HG03103 (cell line): ENCODE measurements around the gene PTF1A.

Experiments used
- ATAC-seq: cut with Tn5 transposase; IDR thresholded peaks from one replicate; pipeline ENCODE4 v1.9.1; 2021; ENCODE audit warnings: low read depth; ENCODE audit not compliant: unreplicated experiment

The PTF1A gene

DNA sequence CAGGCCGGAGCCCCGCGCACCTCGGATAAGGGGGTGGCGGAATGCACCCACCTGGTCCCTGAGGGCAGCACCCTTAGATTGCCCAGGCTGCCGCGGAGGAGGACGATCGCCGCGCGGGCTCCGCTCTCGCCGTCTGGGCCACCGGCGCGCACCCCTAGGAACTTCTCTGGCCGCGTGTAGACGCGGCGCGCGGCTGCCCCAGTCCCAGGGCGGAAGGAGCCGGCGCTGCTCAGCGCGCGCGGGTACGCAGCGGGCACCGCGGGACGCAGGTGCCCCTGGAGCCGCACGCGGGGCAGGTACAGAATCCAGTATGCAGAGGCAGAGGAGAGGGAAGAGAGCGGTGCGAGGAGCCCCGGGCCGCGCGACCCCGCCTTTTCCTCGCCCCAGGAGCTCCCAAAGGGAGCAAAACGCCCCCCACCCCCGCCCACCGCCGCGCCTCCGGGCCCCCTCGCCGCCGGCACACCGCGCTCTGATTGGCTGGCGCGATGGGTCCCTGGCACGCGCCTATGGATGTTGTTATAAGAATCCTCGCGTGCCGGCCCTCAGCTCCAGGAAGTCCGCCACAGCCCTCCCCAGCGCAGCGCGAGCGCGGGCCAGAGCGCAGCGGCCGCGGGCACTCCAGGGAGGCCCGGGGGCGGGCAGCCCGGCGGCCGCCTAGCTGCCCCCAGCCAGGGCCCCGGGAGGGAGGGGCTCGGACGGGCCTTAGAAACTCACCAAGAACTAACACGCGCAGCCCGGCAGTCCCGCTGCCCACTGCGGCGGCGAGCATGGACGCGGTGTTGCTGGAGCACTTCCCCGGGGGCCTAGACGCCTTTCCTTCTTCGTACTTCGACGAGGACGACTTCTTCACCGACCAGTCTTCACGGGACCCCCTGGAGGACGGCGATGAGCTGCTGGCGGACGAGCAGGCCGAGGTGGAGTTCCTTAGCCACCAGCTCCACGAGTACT is at the start of gene PTF1A:
Gene PTF1A, plus strand, starts transcription at position 549 of the 948 bp plus-strand sequence. Its CDS starts 219 bp downstream, at position 768.
- ATAC-seq: no peak

- ATAC-seq: no peak
Observed at GRCh38 chr10:23146258-23146657, 45.9 kb upstream of the PTF1A start.

DNA sequence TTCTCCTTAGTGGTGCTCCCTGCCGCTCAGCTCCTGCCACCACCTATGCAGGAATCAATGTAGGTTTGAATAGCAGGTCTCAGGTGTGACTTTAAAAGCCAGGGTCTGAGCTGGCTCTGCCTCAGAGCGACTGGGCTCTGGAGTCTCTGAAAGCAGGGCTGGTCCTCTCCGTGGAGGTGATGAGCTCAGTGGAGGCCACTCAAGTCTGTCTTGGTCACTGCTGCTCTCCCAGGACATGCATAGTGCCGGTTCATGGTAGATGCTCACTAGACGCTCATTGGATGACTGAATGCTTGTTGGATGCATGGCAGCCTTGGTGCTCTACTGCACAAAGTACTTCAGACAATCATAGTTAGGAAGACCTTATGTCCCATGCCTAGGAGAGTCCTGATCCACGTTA is 45.1 kb upstream of the PTF1A start:
- ATAC-seq: no peak

DNA sequence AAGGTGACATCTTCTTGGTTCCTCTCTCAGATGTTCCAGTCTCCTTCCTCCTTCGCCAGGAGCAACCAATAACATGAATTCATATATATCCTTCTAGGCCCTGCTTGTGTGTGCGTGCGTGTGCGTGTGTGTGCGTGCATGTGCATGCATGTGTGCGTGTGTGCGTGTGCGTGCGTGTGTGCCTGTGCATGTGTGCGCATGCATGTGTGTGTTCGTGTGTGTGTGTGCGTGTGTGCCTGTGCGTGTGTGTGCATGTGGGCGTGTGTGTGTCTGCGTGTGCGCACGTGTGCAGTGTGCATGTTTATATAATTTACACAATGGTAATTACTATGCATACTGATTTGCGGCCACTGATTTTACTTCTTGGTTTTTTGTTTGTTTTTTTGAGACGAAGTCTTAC is 43.9 kb upstream of the PTF1A start:
- no peak for ATAC-seq

- no peak for ATAC-seq
Observed at GRCh38 chr10:23150091-23150490, 42.0 kb upstream of the PTF1A start.

DNA sequence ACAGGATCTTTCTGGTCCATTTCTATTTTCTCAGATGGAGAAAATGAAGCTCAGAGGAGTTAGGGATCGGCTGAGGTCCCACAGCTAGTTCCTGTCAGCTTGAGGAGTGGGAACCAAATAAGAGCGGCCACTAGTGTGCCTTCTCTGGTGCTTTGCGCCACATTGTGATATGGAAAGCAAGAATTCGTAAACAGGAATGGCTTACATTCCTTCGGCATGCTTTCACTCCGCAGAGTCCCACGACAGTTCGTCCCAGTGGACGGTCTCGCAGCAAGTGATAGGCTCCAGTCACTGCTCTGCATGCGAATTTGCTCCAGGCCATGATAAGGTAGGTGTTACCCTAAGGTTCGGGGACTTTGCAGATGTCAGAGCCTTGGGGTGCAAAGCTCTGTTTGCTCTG is 41.5 kb upstream of the PTF1A start:
- ATAC-seq: no peak

- no peak for ATAC-seq
Observed at GRCh38 chr10:23151071-23151470, 41.0 kb upstream of the PTF1A start.

DNA sequence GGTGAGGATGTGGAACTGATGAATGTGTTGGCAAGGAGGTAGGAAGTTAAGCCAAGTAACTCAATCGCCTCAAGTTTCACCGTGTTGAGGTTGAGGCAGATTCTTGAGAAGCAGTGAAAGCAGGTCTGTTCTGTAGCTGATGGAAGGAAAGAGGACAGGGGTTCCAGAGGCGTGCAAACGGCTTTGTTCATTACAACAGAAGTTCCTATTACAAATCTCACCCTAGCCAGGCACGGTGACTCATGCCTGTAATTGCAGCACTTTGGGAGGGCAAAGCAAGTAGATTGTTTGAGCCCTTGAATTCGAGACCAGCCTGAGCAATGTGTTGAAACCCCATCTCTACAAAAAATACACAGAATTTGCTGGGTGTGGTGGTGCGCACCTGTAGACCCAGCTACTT is 36.9 kb upstream of the PTF1A start:
- no peak for ATAC-seq

DNA sequence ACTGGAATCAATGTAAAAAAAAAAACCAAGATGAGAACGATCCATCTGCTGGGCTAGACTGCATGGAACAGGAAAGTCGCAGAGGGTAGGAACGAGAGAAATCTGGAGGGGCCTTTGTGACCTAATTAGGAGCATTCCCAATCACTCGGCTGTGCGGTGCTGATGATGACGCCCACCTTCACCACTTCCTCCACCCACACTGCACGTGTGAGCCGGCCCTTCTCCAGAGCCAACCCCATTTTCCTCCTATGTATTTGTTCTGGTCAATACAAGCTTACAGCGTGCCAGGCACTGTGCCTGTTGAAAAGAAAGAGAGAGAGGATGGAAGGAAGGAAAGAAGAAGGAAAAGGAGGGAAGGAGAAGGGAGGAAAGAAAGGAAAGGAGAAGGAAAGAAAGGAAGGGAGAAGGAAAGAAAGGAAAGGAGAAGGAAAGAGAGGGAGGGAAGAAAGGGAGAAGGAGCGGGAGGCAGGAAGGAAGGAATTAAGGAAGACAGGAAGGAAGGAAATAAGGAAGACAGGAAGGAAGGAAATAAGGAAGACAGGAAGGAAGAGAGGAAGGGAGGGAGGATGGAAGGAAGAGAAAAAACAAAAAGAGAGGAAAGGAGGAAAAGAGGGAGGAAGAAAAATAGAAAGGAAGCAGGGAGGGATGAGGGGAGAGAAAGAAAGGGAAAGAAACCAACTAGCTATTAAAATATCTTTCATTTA is 35.5 kb upstream of the PTF1A start:
- ATAC-seq: no peak

DNA sequence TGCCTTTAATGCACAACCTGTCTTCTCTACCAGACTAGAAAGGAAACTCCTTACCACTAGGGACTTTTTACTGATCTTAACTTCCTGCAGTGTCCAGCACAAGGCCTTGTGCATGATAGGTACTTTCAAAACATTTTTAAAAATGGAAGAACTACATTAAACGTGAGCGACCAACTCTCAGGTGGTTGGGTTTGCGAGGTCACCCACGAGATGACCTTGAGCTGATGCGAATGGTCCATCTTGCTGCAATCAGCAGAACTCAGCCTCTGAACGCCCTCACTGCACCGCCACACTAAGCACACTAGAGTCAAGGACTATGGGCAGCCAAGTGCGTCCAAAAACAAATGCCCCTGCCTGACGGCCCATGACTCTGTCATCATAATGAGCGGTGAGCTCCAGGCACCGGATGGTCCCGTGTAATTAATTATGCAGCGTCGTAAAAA is 34.9 kb upstream of the PTF1A start:
- no peak for ATAC-seq

- ATAC-seq: no peak
Observed at GRCh38 chr10:23157691-23158369, 34.3 kb upstream of the PTF1A start.

DNA sequence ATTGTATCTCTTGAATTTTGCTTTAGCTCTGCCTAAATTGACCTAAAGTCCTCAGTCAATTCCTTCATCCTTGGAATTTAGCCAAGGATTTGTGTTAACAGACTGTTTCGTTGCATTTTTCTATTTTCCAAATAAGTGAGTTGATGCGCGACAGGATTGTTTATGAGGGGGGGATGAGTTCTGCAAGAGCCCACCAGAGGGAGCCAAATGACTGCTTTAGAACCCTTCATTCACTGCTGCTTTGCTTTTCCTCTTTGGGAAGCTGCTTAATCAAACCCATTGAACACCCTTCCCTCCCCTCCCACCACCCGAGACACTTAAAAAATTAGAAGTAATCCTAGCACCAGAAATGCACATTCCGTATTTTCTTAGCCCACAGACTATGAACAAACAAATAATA is 33.7 kb upstream of the PTF1A start:
- ATAC-seq: peak; percentile 46

GRCh38 chr10:23171232-23171876 is 20.8 kb upstream of the PTF1A start:
- no peak for ATAC-seq

DNA sequence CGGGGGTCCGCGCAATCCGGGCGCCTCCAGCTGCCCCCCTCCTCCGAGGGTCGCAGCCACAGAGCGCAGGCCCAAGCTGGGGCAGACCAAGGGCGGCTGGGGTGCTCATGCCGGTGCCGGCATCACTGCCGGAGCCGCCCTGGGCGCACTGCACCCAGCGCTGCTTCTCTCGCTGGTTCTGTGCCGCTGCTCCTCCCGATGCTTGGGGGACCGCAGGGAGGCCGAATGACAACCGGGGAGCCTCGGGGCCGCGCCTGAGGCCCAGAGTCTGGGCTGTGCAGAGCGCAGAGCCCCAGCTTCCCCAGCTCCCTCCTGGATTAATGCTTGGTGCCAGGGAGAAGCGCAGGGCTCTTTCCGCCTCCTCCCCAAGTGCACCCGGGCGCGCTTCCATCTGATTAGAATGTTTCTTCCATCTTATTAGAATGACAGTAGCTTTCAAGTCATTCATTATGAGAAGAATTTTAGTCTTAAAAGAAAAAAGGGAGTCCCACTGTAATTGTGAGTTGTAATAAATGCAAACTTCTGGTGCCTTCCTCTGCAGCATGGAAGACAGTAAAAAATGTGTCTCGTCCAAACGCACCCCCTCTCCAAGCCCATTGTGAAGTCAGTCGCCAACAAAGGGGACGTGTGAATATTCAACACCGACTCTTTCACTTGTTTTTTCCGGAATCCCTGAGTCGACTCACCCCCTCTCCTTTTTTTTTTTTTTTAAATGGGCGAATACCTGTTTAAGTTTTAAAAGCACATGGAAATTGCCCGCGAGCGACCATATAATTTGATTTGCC is 19.5 kb upstream of the PTF1A start:
- ATAC-seq: no peak

GRCh38 chr10:23173214-23174073 is 18.7 kb upstream of the PTF1A start:
- no peak for ATAC-seq

DNA sequence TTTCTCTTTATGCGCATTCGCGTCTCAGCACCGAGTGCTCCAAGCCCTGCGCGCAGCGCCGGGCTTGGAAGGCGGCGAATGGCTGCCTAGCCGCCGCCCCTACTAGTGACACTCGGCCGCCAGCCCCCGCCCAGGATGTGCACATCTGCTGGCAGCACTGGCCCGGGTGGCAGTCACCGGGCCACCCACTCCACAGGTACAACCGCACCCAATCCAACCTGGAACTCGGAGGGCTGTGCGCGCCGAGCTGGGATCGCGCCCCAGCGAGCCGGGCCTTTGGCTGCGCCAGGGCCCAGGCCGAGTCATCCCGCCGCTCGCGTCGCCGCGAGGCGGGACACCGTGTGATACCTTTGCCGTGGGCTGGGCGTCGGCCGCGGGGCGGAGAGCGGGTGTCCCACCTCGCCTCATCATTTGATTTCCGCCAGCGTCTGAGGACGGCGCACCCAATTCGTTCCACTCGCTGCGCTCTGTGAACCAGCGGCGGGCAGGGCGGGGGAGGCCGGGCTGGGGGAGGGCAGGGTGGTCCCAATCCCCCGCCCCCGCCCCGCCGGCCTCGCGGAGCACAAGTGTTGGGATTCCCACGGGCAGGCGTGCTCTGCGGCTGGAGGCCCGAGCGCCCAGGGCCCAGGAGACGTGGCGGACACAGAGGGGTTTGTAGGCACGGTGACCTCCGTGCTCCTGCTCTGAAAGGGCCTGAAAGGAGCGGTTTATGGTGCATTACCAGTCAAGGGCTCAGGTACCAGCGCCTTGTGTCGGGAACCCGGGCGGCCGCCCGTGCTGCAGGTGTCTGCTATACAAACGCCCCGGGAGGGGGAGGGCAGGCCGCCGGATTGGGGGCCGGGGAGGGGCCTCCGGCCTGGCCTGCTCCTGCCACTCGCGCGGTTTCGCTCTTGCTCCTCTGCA is 17.8 kb upstream of the PTF1A start:
- ATAC-seq: no peak

DNA sequence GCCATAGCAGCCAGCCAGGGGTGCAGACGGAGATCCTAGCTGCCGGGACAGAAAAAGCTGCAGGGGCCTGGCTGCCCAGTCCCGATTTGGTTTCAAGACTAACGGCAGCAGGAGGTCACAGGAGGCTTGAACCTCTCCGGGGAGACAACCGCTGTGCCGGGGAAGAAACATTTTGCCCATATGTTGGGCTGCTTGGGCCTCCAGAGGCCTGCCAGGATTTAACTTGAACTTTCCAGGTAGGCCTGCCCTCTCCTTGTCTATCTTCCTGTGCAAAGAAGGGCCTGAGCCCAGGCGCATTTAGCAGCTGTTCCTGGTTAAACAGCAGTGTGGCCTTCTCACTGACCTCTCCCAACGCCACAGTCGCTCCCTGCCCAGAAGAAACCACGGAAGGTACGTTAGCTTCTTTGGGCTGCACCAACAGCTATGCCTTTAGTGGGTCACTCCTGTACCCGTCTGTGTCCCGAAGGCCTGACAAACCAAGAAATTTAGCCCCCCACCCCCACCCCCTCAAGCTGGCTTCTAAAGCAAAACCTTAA is 17.1 kb upstream of the PTF1A start:
- ATAC-seq: no peak

DNA sequence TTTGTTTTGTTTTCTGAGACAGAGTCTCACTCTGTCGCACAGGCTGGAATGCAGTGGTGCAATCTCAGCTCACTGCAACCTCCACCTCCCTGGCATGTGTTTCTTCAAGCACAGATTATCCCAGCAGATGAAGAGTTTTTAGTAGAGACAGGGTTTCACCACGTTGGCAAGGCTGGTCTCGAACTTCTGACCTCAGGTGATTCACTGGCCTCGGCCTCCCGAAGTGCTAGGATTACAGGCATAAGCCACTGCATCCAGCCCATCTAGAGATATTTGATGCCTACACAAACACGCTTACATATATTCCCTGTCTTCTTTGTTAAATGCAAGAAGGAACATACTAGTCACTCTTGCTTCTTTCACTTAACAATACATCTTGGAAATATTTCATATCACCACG is 5.9 kb upstream of the PTF1A start:
- ATAC-seq: no peak
